ENCODE measurements around the gene TTC7B. TPM values are rescaled to one million over a fixed set of nuclear protein-coding genes. Genes with fewer than 3 reads are reported as not detected.

TTC7B gene
- total and polyA plus RNA-seq, 10 of the 15 experiments (the other 5 are each of a cell fraction or from before 2014, with no cell fraction given): under 0.01 to 1.1 (median 0.26) TPM; not detected in 2

GRCh38 chr14:90593254-90594040, 222.8 kb downstream of the TTC7B start:
- no peak overlapping the region for H3K27ac ChIP-seq (ENCODE audit: control insufficient read depth, insufficient read depth)
- no peaks in the 10 kb centered on the region for H4K20me1 ChIP-seq (ENCODE audit: control insufficient read depth, insufficient read depth)
- H3K9ac ChIP-seq (ENCODE audit: control insufficient read depth, insufficient read depth, low read length): no peak overlapping the region
- intact Hi-C loops (cut with micrococcal nuclease; ENCODE audit: unreplicated experiment): no loop called here
- no peak overlapping the region for H2AFZ ChIP-seq (ENCODE audit: control insufficient read depth, low read depth, low read length)
- no peaks in the 10 kb centered on the region for H3K36me3 ChIP-seq (ENCODE audit: control insufficient read depth in 2 of 2, insufficient read depth in 2 of 2, low read length in 1 of 2)
- SMC1A ChIA-PET (ENCODE audit: uncharacterized antibody, unreplicated experiment): no interaction called here
- no peak overlapping the region for H3K4me3 ChIP-seq
- RAD21 ChIA-PET (ENCODE audit: unreplicated experiment): no interaction called here
- POLR2A ChIA-PET: no interaction called here
- no peak overlapping the region for H3K4me2 ChIP-seq (ENCODE audit: control insufficient read depth, insufficient read depth)
- ATAC-seq (no peak), DNase-seq (ENCODE audit: low read depth, low spot score) (no peak), FAIRE-seq (no peak)
- H3K27me3 ChIP-seq (replicated peaks in 1 of 2; ENCODE audit: control insufficient read depth in 2 of 2, insufficient read depth in 2 of 2, low read length in 1 of 2): peaks cover 0 to under 1% of the 10 kb centered on the region in 2 experiments; a peak in 2 of 4 replicates
- no peaks in the 10 kb centered on the region for H3K79me2 ChIP-seq (ENCODE audit: control insufficient read depth, insufficient read depth, low read length)
- CTCF ChIA-PET: no interaction called here
- no peaks in the 10 kb centered on the region for H3K9me3 ChIP-seq (replicated peaks; ENCODE audit: control insufficient read depth, insufficient read depth, low read length)
- BruUV-seq (replicated peaks): no TSS peak
- no peak for TF ChIP-seq ZNF687 (IDR thresholded peaks at IDR 0.05)
- no peak for TF ChIP-seq RAD21 (IDR thresholded peaks at IDR 0.05; ENCODE audit: insufficient read depth, low read depth, low read length)
- no peak for TF ChIP-seq ZNF592 (IDR thresholded peaks at IDR 0.05)
- no peak for TF ChIP-seq MEF2B (IDR thresholded peaks at IDR 0.05; ENCODE audit: partially characterized antibody, poor library complexity, severe bottlenecking)
- TF ChIP-seq NFIC (IDR thresholded peaks at IDR 0.05; ENCODE audit: low read depth, low read length): no peak
- TF ChIP-seq PBX3 (IDR thresholded peaks at IDR 0.05; ENCODE audit: insufficient replicate concordance, low read depth, low read length): no peak
- TF ChIP-seq FOXM1 (IDR thresholded peaks at IDR 0.05; ENCODE audit: low read depth, low read length): no peak
- no peak for TF ChIP-seq TAF1 (IDR thresholded peaks at IDR 0.05; ENCODE audit: borderline replicate concordance, low read depth, low read length)
- no peak for TF ChIP-seq NR2C2 (IDR thresholded peaks at IDR 0.05; ENCODE audit: borderline replicate concordance, control insufficient read depth, insufficient read length, low read depth)
- WGBS (ENCODE audit: insufficient coverage, insufficient replicate concordance, low lambda C conversion rate, missing lambda C conversion rate): 46% methylated on average over 25 of the region's 25 CpGs
- in situ Hi-C loops (cut with MboI): no loop called here
- H3K4me1 ChIP-seq (ENCODE audit: control insufficient read depth, insufficient read depth, low read length): no peaks in the 10 kb centered on the region
